Epidermal melanocyte (primary cell): Measurements from ENCODE around the gene AOPEP.
"Not testable (repeated sequence)": the region's sequence is repeated elsewhere in the genome, so short reads cannot be mapped to it uniquely, and the experiment has no call there.

Experiments
- DNase-seq: peaks from one replicate; pipeline ENCODE4 v3.0.0; 2011; ENCODE audit warnings: low spot score; ENCODE audit not compliant: insufficient read length

AOPEP gene

DNA sequence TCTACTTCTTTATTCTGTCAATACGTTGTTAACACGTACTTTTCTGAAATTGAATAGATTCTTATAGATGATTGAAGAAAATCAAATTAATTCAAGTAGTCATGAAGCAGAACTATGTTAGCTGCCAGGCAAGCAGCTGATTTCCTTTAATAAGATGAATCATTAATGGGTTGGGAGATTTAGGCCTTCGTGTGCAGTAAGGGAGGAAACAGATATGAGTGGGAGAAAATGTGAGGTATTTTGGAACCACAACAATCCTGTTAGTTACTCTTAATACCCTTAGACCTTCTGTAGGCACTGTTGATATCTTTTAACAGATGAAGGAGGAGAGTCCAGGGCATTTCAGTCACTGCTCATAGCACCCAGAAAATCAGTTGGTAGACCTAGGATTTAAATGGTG lies 121.0 kb downstream of the AOPEP start:
- no peak for DNase-seq

- not testable (repeated sequence) for DNase-seq
Observed at GRCh38 chr9:94848791-94849190, 122.3 kb downstream of the AOPEP start.

- DNase-seq: no peak
Observed at GRCh38 chr9:94850540-94851434, 124.3 kb downstream of the AOPEP start.

DNA sequence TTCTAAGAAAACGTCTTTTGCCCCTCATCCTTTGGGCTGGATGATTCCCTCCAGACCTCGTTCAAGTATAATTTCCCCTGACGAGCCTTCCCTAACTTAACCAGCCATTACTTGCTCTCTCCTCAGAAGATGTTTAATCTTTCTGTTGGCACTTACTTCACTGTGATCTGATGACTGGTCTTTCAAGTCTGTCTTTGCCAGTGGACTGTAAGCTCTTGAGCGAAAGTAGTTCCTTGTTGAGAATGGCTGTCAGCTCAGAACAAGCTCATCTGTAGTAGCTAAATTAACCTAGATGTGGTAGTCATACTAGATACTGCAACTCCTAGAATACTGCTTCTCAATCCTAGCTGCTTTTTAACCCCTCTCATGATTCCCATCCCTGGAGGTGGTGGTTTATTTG lies 125.0 kb downstream of the AOPEP start:
- no peak for DNase-seq

GRCh38 chr9:94851892-94852291 lies 125.4 kb downstream of the AOPEP start:
- DNase-seq: no peak

DNA sequence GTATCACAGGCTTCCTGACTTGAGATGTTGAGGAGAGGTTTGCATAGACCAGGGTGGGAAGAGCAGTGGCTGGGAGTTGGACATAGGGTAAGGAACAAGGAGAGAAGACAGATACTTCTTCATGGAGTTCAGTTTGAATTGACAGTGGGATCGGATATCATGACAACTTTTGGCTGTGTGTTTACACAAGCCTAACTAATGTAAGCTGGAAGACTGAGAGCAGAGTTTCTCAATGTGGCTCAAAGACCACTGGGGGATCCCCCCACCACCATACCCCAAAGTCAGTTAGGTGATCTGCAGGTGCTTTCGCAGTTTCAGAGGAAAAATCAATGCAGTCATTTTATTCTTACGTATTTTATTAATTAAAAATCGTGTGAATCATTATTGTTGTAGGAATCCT lies 125.9 kb downstream of the AOPEP start:
- no peak for DNase-seq

DNA sequence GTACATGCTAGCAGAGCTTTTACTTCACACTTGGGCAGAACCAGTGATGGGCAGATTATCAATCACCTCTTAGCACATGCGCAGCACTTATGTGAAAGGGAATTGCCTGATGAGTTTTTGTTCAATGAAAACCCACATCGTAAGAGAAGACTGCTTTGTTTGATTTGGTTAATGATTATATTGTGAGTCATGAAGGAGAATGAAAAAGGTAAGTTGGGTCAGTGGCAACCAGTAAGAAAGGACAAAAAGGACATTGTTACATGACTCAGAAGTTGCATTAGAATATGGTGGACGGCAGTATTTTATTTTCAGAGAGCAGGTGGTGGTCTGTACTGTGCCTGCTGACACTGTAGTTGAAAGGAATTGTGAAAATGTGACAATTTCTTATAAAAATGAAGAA lies 127.4 kb downstream of the AOPEP start:
- no peak for DNase-seq

- DNase-seq: no peak
Observed at GRCh38 chr9:94855903-94856302, 129.4 kb downstream of the AOPEP start.

- no peak for DNase-seq
Observed at GRCh38 chr9:94857791-94858190, 131.3 kb downstream of the AOPEP start.

DNA sequence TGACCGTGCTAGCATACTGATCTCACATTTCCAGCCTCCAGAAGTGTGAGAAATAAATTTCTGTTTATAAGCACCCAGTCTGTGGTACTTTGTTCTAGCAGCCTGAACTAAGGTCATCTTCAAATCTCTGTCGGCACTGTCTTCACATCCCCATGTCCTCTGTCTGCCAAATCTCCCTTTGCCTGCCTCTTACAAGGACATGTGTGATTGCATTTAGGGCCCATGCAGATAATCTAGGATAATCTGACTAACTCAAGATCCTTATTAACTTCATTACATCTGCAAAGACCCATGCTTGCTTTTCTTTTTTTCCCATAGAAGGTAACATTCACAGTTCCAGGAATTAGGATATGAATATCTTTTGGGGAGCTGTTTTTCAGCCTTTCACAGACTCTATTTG lies 132.7 kb downstream of the AOPEP start:
- DNase-seq: no peak

GRCh38 chr9:94859891-94860290 lies 133.4 kb downstream of the AOPEP start:
- no peak for DNase-seq

DNA sequence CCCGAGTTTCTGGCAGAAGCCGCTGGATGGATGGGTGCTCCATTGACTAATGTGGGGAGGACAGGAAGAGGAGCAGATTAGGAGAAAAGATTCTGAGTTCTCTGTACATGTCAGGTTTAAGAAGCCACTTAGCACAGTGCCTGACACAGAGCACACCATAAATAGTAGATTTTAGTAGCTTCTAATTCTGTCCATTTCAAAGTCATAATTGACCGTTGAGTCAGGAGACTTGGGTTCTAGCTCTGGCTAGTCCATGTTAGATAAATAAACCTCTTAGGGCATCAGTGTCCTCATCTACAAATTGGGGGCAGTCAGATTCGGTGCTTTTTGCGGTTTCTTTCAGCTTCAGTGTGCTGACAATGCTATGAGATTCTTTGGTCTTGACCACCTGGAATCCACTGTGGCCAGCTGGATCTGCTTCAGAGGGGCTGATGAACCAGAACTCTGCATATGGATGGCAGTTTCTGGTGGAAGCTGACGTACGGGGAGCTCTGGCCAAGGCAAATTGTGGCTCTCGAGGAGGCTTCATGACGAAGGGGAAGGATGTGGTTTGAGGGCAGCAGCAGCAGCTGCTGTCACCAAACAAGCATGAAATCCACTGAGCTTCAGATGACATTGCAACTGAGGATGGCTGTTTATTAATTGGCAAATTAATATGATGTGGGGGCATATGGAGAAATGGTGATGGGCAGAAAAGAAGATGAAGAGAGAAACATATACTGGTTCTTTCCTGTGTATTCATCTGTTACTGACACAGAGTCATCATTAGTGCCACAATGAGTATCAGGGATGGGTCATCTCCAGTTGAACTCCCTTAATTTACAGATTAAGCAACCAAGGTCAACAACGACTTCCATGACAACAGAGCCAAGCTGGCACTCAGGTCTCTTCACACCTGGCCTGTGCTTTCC lies 134.4 kb downstream of the AOPEP start:
- no peak for DNase-seq

DNA sequence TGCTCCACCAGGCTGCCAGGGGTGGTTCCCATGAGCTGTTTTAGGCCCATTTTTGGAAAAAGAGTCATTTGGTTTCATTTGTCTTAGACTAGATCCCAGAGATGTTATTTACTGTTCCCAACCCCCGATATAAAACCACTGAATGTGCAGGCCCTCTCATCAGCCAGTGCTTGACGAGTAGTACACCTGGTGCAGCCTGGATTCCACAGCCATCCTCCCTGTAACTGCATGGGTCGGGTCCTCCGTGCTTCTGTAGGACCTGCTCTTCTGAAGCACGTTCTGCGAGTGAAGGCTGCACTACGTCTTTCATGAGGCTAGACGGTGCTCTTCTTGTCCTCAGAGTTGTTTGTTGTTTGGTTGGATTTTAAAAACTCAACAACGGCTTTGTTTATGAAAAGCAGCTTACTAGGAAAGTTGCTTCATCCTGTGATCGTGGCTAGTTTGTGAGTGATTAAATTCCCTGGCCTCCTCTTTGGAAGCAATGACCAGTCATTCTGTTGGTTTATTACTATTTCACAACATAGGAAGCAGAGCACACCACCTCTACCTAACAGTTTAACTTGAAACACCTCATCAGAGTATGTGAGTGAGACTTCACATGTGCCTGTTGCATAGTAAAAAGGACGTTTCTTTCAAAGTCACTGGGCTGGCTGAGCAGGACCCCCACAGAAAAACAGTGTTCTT lies 135.2 kb downstream of the AOPEP start:
- DNase-seq: no peak

DNA sequence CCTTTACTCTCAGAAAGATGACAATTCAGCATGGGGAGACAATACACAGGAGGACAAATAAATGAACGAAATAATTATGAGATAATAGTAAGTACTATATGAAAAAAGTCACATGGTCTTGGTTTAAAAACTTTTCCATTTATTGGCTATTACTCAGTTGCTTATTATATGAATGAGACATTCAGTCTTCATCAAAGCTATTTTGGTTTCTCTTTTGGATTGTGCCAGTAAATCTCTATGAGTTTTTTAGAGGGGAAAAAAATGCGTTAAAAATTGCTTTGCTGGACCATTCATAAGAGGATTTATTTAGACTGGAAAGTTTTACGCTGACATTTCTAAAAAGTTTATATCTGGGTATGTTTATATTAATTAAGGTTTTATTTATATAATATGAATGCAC lies 137.7 kb downstream of the AOPEP start:
- peak; percentile 66 for DNase-seq

DNA sequence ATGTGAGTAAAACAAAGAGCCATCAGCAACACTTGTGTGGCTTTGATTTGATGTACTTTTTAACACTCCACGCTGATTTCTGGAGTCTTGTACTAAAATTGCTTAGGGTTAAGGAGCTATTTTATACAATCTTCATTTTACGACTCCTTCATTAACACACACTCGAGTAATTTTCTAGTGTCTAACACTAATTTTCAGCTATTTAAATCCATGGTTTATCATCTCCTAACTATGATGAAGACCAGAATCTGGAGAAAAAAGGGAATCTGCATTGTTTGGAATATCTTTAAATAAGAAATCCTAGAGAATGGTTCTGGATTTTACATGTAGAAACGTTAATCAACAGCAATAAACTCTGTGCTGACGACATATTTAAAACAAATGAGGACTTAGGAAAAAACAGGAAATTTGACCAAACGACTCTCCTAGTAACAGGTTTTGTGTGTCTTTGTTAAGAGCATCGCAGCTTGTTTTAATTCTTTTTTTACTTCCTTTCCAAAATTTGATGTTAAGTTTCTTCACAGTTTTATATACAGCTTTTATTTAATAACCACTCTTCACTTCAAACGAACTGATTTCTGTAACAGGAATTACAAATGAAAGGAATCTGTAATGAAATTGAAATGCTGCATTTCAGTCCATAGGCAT lies 138.5 kb downstream of the AOPEP start:
- no peak for DNase-seq

DNA sequence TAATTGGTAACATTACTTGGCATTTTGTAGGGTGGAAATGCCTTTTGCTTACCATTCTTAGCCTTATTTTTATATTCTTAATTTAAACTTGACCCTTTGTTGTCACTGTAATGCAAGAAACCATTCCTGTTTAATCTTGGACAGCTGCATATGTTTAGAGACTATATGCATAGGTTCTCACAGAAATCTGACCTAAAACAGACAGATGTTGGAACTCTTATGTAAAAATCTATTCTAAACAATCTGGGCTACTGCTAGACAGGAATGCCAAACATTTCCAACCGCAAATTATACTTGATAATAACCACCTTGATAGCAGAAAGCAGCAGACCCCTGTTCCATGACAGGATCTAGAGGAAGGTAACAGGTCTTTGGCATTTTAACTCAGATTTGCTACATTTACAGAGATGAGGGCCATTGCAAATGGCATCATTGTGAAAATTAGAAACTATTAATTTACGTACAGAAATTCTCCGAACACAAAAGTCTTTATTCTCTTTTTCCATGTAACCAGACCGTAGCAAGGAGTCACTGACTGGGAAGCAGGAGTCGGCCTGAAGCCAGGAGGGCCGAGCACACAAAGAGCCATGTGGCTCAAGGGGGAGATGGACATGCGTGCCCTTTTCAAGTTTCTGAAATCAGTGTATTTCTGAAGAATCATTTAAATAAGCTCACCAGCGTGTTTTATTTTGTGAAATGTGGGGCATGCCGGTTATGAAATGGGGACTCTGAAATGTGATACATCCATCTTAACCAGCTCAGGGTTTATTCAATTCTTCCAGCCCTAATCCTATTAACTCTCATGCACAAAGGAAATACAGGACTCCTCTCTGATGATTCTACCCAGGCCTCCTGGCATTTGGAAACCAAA lies 139.3 kb downstream of the AOPEP start:
- DNase-seq: peak; percentile 33

GRCh38 chr9:94866770-94867169 lies 140.3 kb downstream of the AOPEP start:
- no peak for DNase-seq

GRCh38 chr9:94867281-94867841 lies 140.9 kb downstream of the AOPEP start:
- no peak for DNase-seq

- peak; percentile 41 for DNase-seq
Observed at GRCh38 chr9:94867842-94868312, 141.4 kb downstream of the AOPEP start.

DNA sequence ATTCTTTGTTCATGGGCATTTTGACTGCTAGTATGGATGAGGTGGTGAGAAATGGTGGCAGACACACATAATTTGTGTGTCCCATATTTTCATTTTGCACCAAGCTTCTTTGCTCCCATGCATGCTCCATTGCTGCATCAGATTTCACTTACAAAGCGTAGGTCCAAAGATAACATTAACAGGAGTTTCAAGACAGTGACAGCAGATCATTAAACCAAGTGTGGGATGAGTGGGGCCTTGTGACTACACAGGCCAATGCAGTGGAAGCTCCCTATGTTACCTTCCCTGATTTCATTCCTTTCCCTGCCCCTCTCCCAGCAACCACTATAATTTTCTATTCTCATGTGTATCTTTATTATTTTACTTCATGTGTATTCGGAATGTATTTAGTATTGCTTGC lies 142.0 kb downstream of the AOPEP start:
- DNase-seq: no peak
